Measurements from ENCODE around the gene ASIC3. TPM values are rescaled to one million over a fixed set of nuclear protein-coding genes. Genes with fewer than 3 reads are reported as not detected.

Gene ASIC3
- polyA plus RNA-seq, 3 donors, result 2.0 TPM; not detected in 2

GRCh38 chr7:151060113-151060415 lies 11.7 kb downstream of the ASIC3 start:
- peak overlapping the region; percentile 87 for H2AFZ ChIP-seq (ENCODE audit: insufficient read depth, low read depth, low read length, poor library complexity, severe bottlenecking)

GRCh38 chr7:151060416-151061212 lies 12.3 kb downstream of the ASIC3 start:
- peak overlapping the region in 1 of 2 donors; percentile 12 for H3K27ac ChIP-seq (ENCODE audit: low read depth in 1 of 2, low read length in 2 of 2)

More at GRCh38 chr7:151060113-151060415, 11.7 kb downstream of the ASIC3 start:
- Histone ChIP-seq H3K9ac (ENCODE audit: insufficient read depth, low read length, poor library complexity, severe bottlenecking) (peak overlapping the region; percentile 72), H3K27ac (ENCODE audit: low read depth in 1 of 2, low read length in 2 of 2) (peak overlapping the region in 1 of 2 donors; percentile 12), H3K4me2 (replicated peaks; ENCODE audit: extremely low read depth, low read length, poor library complexity, severe bottlenecking) (peak overlapping the region; percentile 98), H3K4me3 (replicated peaks in 1 of 3; ENCODE audit: low read depth in 2 of 3, low read length in 3 of 3) (peak overlapping the region; percentile 66 to 97 (median 94)), H3K9me3 (replicated peaks in 1 of 2; ENCODE audit: control insufficient read depth in 1 of 2, insufficient read depth in 1 of 2, low read length in 2 of 2) (no peaks in the 10 kb centered on the region), H3K79me2 (ENCODE audit: insufficient read depth, low read length) (peaks cover 38% of the 10 kb centered on the region), H3K4me1 (ENCODE audit: control insufficient read depth in 1 of 2, insufficient read depth in 2 of 2, low read length in 2 of 2) (peaks cover 35 to 43% of the 10 kb centered on the region in 2 donors), H3K27me3 (ENCODE audit: control insufficient read depth in 2 of 2, insufficient read depth in 2 of 2, low read length in 2 of 2) (no peaks in the 10 kb centered on the region), H4K20me1 (ENCODE audit: insufficient read depth, low read length) (peaks cover 54% of the 10 kb centered on the region), H3K36me3 (replicated peaks in 1 of 2; ENCODE audit: control insufficient read depth in 1 of 2, insufficient read depth in 2 of 2, low read length in 2 of 2) (peaks cover 19 to 31% of the 10 kb centered on the region in 2 donors)
- no peak for TF ChIP-seq CTCF (IDR thresholded peaks at IDR 0.05)
- DNase-seq, result no peak
- peaks cover 16 to 28% of the 10 kb centered on the region in 2 donors for H3K36me3 Mint-ChIP-seq
- peak overlapping the region in 3 of 7 donors; percentile 42 to 86 (median 72) for H3K27ac Mint-ChIP-seq
- 0% methylated on average over 8 of the region's 17 CpGs for whole genome bisulfite sequencing (ENCODE audit: insufficient coverage)
- H3K4me3 Mint-ChIP-seq, result peak overlapping the region; percentile 84 to 98
- intact Hi-C loops (cut with micrococcal nuclease), result no loop called here
- peaks cover 0 to 1% (median 0%) of the 10 kb centered on the region in 3 donors for H3K27me3 Mint-ChIP-seq (ENCODE audit: low read depth in 3 of 3)
- H3K9me3 Mint-ChIP-seq, result no peaks in the 10 kb centered on the region
- H3K4me1 Mint-ChIP-seq, result peaks cover 36% of the 10 kb centered on the region

More at GRCh38 chr7:151060416-151061212, 12.3 kb downstream of the ASIC3 start:
- Histone ChIP-seq H3K79me2 (ENCODE audit: insufficient read depth, low read length) (peaks cover 38% of the 10 kb centered on the region), H3K9ac (ENCODE audit: insufficient read depth, low read length, poor library complexity, severe bottlenecking) (peak overlapping the region; percentile 72), H3K27me3 (ENCODE audit: control insufficient read depth in 2 of 2, insufficient read depth in 2 of 2, low read length in 2 of 2) (no peaks in the 10 kb centered on the region), H3K36me3 (replicated peaks in 1 of 2; ENCODE audit: control insufficient read depth in 1 of 2, insufficient read depth in 2 of 2, low read length in 2 of 2) (peaks cover 24 to 37% of the 10 kb centered on the region in 2 donors), H2AFZ (ENCODE audit: insufficient read depth, low read depth, low read length, poor library complexity, severe bottlenecking) (peak overlapping the region; percentile 87), H3K4me3 (replicated peaks in 1 of 3; ENCODE audit: low read depth in 2 of 3, low read length in 3 of 3) (peak overlapping the region; percentile 66 to 97 (median 94)), H3K9me3 (replicated peaks in 1 of 2; ENCODE audit: control insufficient read depth in 1 of 2, insufficient read depth in 1 of 2, low read length in 2 of 2) (no peaks in the 10 kb centered on the region), H3K4me1 (ENCODE audit: control insufficient read depth in 1 of 2, insufficient read depth in 2 of 2, low read length in 2 of 2) (peaks cover 35 to 43% of the 10 kb centered on the region in 2 donors), H4K20me1 (ENCODE audit: insufficient read depth, low read length) (peaks cover 60% of the 10 kb centered on the region), H3K4me2 (replicated peaks; ENCODE audit: extremely low read depth, low read length, poor library complexity, severe bottlenecking) (peak overlapping the region; percentile 98)
- TF ChIP-seq CTCF (IDR thresholded peaks at IDR 0.05), result no peak
- H3K36me3 Mint-ChIP-seq, result peaks cover 21 to 33% of the 10 kb centered on the region in 2 donors
- 4% methylated on average over 5 of the region's 21 CpGs for WGBS (ENCODE audit: insufficient coverage)
- H3K27ac Mint-ChIP-seq, result peak overlapping the region in 3 of 7 donors; percentile 16 to 86 (median 42)
- intact Hi-C loops (cut with micrococcal nuclease), result no loop called here
- H3K4me3 Mint-ChIP-seq, result peak overlapping the region; percentile 84 to 98
- H3K4me1 Mint-ChIP-seq, result peaks cover 36% of the 10 kb centered on the region
- no peak for DNase-seq
- H3K9me3 Mint-ChIP-seq, result no peaks in the 10 kb centered on the region
- H3K27me3 Mint-ChIP-seq (ENCODE audit: low read depth in 3 of 3), result peaks cover 0 to 1% (median 0%) of the 10 kb centered on the region in 3 donors
